Esophagus squamous epithelium (tissue), 5 donors: Measurements from ENCODE around the gene RNFT1. TPM values are rescaled to one million over a fixed set of nuclear protein-coding genes. Genes with fewer than 3 reads are reported as not detected.
"Not testable (repeated sequence)": the region's sequence is repeated elsewhere in the genome, so short reads cannot be mapped to it uniquely, and the experiment has no call there.

Experiments
- DNase-seq: peaks from one replicate; lab custom pipeline; 2025; lab: John Stamatoyannopoulos, UW
- H3K27ac ChIP-seq, 4 donors: fragments of 200-600 bp; sonication (generic); one replicate each; pipeline ENCODE4 v1.5.1; 2016 to 2019; ENCODE audit warnings: mild to moderate bottlenecking in 1 of 4
- H3K27me3 ChIP-seq, 4 donors: fragments of 200-600 bp; sonication (generic); 1 replicate in 3 of 4; 2 replicates in 1 of 4; pipeline versions ENCODE4 v1.5.1 to v1.6.0; 2017 to 2021; ENCODE audit warnings: antibody characterized with exemption in 1 of 4
- H3K36me3 ChIP-seq, 3 donors: fragments of 200-600 bp; sonication (generic); one replicate each; pipeline ENCODE4 v1.5.1; 2016 to 2019
- H3K4me1 ChIP-seq, 3 donors: fragments of 200-600 bp; sonication (generic); one replicate each; pipeline ENCODE4 v1.5.1; 2017 to 2019
- H3K4me3 ChIP-seq, 4 donors: fragments of 200-600 bp; sonication (generic); 1 replicate in 3 of 4; 2 replicates in 1 of 4; pipeline ENCODE4 v1.5.1; 2016 to 2019; ENCODE audit warnings: mild to moderate bottlenecking in 2 of 4, moderate library complexity in 1 of 4
- H3K9me3 ChIP-seq, 3 donors: fragments of 200-600 bp; sonication (generic); one replicate each; pipeline ENCODE4 v1.5.1; 2016 to 2019
- POLR2A ChIP-seq, 4 donors: fragments of 450-650 bp; IDR thresholded peaks; one replicate each; pipeline ENCODE4 v1.6.1; 2017; ENCODE audit warnings: antibody characterized with exemption in 4 of 4, mild to moderate bottlenecking in 4 of 4, moderate library complexity in 3 of 4
- WGBS, 2 donors: methylation state at CpG; one replicate each; pipeline ENCODE4 v1.1.5; 2018; 5-methylcytosine and 5-hydroxymethylcytosine counted together
- intact Hi-C: fragments of 100-400 bp; cut with DNase I; formaldehyde crosslinking; loops from one replicate; pipeline ENCODE4 v1.15.0; 2022
- total RNA-seq, 4 donors: library from RNA; depleted of rRNA; stranded (reverse); fragments of >200 nt; gene quantifications; one replicate each; pipeline ENCODE4 v1.1.0, GENCODE V29; 2016
- TF ChIP-seq, protein P1 (sequence below), 6 experiments: fragments of 450-650 bp in 4 of 6; fragments of 200-600 bp in 2 of 6; sonication (generic) in 2 of 6; IDR thresholded peaks; one replicate each; pipeline ENCODE4 v1.5.1; 2016 to 2019; ENCODE audit warnings: antibody characterized with exemption in 6 of 6, mild to moderate bottlenecking in 4 of 6, moderate library complexity in 4 of 6
- donor health status: DM: yes; HTN: yes; CAD: no.

Gene RNFT1
- total RNA-seq, 4 donors from 2014 or later = 7.9 to 18.8 (median 15.5) TPM

DNA sequence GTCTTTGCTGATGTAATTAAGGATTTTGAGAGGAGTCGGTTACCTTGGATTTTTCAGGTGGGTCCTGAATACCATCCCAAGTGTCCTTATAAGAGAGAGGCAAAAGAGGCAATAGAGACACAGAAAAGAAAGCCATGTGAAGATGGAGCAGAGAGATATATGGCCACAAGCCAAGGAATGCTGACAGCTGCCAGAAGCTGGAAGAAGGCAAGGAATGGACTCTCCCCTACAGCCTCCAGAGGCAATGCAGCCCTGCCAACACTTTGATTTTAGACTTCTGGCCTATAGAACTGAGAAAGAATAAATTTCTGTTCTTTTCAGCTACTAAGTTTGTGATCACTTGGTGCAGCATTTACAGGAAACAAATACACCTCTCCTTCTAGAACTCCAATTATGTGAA lies 8.2 kb upstream of the RNFT1 start:
- H3K27me3 ChIP-seq = no peaks in the 10 kb centered on the region
- H3K4me3 ChIP-seq = no peak overlapping the region
- no peak overlapping the region for H3K27ac ChIP-seq
- no peaks in the 10 kb centered on the region for H3K36me3 ChIP-seq
- H3K4me1 ChIP-seq = no peaks in the 10 kb centered on the region
- intact Hi-C loops = no loop called here
- no peak for DNase-seq
- 100% methylated on average over 1 of the region's 1 CpG for WGBS, 2 donors
- no peak for TF ChIP-seq POLR2A (IDR thresholded peaks at IDR 0.05)
- TF ChIP-seq, protein P1, sequence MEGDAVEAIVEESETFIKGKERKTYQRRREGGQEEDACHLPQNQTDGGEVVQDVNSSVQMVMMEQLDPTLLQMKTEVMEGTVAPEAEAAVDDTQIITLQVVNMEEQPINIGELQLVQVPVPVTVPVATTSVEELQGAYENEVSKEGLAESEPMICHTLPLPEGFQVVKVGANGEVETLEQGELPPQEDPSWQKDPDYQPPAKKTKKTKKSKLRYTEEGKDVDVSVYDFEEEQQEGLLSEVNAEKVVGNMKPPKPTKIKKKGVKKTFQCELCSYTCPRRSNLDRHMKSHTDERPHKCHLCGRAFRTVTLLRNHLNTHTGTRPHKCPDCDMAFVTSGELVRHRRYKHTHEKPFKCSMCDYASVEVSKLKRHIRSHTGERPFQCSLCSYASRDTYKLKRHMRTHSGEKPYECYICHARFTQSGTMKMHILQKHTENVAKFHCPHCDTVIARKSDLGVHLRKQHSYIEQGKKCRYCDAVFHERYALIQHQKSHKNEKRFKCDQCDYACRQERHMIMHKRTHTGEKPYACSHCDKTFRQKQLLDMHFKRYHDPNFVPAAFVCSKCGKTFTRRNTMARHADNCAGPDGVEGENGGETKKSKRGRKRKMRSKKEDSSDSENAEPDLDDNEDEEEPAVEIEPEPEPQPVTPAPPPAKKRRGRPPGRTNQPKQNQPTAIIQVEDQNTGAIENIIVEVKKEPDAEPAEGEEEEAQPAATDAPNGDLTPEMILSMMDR (IDR thresholded peaks at IDR 0.05) = no peak
- no peaks in the 10 kb centered on the region for H3K9me3 ChIP-seq

DNA sequence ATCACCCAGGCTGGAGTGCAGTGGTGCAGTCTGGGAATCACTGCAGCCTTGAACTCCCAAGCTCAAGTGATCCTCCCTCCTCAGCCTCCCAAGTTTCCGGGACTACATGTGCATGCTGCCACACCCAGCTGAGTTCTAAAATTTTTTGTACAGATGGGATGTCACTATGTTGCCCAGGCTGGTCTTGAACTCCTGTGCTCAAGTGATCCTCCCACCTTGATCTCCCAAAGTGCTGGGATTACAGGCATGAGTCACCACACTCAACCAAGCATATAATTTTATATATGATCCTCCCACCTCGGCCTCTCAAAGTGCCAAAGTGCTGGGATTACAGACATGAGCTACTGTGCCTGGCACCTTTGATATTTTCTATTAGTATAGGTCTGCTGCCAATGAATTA lies 7.2 kb upstream of the RNFT1 start:
- WGBS, 2 donors = 70 to 79% methylated on average over 2 of the region's 2 CpGs
- DNase-seq, H3K27me3 ChIP-seq, H3K27ac ChIP-seq, H3K36me3 ChIP-seq, intact Hi-C loops, H3K4me3 ChIP-seq, H3K4me1 ChIP-seq, H3K9me3 ChIP-seq: not testable (repeated sequence)

DNA sequence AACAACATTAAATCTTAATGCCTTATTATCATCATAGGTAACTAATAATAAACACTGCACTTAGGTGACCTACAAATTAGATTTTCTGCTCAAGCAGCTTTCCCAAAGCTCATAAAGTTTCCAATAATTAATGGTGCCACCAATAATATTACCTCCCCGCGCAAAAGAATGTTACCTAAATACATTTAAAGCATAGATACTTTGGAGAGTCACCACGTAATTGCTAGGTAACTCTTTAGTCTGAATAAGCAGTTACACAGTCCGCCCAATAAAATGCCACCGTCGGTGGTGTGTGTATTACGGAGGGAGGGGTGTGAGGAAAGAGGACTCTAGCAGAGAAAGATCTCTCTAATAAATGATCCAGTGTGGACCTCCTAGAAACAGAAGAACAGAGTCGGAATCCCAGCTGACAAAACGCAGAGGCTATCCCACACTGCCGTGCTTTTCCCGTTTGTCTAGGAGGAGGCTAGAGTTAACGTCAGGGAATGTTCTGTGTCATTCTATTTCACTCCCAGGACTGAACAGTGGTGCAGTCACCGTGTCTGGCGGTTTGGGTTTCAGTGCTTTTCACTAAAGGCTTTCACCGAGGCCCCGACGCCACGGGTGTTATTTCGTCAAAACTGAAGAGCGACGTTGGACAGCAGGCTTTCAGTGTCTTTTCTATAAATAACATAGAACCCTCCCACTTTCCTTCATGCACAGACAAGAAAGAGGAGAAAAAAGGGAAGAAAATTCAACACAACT lies 630 bp downstream of the RNFT1 start:
- H3K27me3 ChIP-seq = no peaks in the 10 kb centered on the region
- H3K27ac ChIP-seq = peak overlapping the region; percentile 93 to 96 (median 95)
- WGBS, 2 donors = 2 to 3% methylated on average over 14 to 21 of the region's 21 CpGs
- TF ChIP-seq, protein P1 (IDR thresholded peaks at IDR 0.05) = no peak
- TF ChIP-seq POLR2A (IDR thresholded peaks at IDR 0.05) = no peak
- no peak for DNase-seq
- peaks cover 0 to 9% (median 0%) of the 10 kb centered on the region in 3 donors for H3K36me3 ChIP-seq
- peaks cover 4 to 24% (median 14%) of the 10 kb centered on the region in 3 donors for H3K4me1 ChIP-seq
- H3K9me3 ChIP-seq = no peaks in the 10 kb centered on the region
- intact Hi-C loops = no loop called here
- H3K4me3 ChIP-seq = peak overlapping the region; percentile 62 to 91 (median 80)

DNA sequence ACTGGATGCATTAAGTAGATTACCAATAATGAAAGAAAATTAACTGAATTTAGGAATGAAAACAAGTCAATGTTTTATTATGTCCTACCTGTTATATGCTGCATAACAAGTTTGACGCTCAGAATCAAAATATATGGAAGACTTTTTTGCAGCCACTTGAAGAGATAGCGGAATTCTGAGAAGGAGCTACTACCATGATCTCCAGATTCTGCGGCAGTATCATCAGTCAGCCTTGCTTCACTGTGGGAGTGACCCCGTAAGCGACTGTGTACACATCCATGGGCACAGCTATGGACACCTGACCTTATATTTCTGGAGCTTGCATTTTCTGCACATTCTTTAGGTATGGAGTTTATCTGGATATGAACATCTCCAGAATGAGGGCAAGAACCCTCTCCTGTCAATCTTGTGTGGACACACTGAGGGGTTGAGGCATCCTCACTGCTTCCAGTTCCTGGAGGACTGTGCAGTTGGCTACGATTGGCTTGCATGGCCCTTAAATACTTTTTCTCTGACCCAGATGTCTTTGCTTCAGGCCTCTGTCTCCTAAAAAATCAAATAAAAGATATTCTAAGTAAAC lies 1.7 kb downstream of the RNFT1 start:
- no peaks in the 10 kb centered on the region for H3K9me3 ChIP-seq
- H3K27me3 ChIP-seq = no peaks in the 10 kb centered on the region
- H3K4me3 ChIP-seq = peak overlapping the region in 1 of 4 donors; percentile 91
- TF ChIP-seq, protein P1 (IDR thresholded peaks at IDR 0.05) = no peak
- TF ChIP-seq POLR2A (IDR thresholded peaks at IDR 0.05) = no peak
- peaks cover 0 to 18% (median 0%) of the 10 kb centered on the region in 3 donors for H3K36me3 ChIP-seq
- WGBS, 2 donors = 92% methylated on average over 6 of the region's 6 CpGs
- intact Hi-C loops = no loop called here
- no peak for DNase-seq
- no peak overlapping the region for H3K27ac ChIP-seq
- peaks cover 4 to 24% (median 14%) of the 10 kb centered on the region in 3 donors for H3K4me1 ChIP-seq

DNA sequence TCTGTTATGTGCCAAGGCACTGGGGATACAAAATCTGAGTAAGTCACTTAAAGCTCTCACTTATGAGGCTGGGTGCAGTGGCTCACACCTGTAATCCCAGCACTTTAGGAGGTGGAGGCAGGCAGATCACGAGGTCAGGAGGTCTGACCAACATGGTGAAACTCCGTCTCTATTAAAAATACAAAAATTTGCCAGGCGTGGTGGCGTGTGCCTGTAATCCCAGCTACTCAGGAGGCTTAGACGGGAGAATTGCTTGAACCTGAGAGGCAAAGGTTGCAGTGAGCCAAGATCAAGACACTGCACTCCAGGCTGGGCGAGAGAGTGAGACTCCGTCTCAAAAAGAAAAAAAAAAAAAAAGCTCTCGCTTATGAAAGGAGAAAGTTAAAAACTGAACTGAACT lies 5.0 kb downstream of the RNFT1 start:
- H3K27me3 ChIP-seq, H3K4me3 ChIP-seq, H3K9me3 ChIP-seq, intact Hi-C loops, H3K27ac ChIP-seq, DNase-seq: not testable (repeated sequence)
- Histone ChIP-seq H3K4me1 (peaks cover 4 to 15% (median 9%) of the 10 kb centered on the region in 3 donors), H3K36me3 (peaks cover 0 to 51% (median 0%) of the 10 kb centered on the region in 3 donors)
- 91 to 97% methylated on average over 8 of the region's 8 CpGs for WGBS, 2 donors

DNA sequence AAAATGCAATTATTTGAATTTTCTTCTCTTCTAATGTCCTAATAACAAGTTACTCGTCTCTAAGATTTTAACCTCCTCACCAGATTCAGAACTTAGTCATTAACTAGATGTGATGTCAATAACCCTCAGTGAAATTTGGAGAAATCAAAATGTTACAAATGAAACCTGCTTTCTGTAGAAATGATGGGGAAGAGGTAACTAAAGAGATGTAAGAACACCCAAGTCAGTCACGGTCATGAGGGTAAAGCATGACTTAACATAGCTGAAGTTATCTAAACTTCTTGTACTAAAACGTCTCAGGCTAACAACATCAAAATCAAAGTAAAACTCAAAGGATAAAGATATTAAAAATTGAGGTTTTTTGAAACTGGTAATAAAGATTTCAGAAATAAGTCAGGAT lies 9.7 kb downstream of the RNFT1 start:
- Histone ChIP-seq H3K36me3 (peaks cover 0 to 89% (median 0%) of the 10 kb centered on the region in 3 donors), H3K4me1 (no peaks in the 10 kb centered on the region), H3K9me3 (no peaks in the 10 kb centered on the region), H3K27me3 (no peaks in the 10 kb centered on the region), H3K27ac (no peak overlapping the region), H3K4me3 (no peak overlapping the region)
- no peak for TF ChIP-seq POLR2A (IDR thresholded peaks at IDR 0.05)
- TF ChIP-seq, protein P1 (IDR thresholded peaks at IDR 0.05) = no peak
- WGBS, 2 donors = 81 to 83% methylated on average over 3 of the region's 3 CpGs
- no peak for DNase-seq
- intact Hi-C loops = no loop called here
